ENCODE results near the gene GUCD1.

The GUCD1 gene

DNA sequence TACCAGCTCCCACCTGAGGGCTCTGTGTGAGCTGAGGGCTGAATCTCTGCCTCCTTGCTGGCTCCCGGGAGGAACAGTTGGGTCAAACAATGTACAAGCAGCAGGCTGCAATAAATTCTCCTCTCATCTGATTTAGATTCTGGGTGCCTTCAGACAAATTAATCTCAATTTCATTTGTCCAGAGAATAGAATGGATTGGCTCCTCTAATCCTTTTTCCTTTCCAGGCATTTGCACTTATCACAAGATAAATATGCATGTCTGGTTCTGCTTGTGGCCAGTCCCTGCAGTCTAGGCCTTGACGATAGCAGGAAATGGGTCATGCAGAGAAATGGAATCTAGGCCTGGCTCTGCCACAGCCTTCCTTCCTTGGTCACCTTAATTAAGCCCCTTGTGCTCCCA is 31.1 kb downstream of the GUCD1 start:
- no peak for DNase-seq

DNA sequence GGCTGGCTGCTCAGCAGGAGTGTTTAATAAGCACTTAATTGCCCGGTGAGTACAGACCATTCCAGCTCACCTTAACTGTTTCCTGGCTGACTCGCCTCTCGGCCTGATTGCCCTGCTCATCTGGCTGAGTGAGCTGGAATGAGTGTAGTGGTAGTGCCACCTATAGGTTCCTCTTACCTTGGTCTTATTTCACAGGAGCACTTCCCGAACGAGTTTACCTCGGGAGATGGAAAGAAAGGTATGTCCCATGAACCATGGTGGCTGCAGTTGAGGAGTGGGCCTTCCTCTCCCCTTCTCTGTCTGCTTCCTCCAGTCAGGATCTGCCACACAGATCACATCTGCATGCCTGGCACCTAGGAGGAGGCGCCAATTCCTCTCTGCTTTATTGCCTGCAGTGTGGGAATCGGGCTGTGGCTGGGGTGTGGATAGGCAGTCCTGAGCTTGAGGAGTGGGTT is 33.1 kb downstream of the GUCD1 start:
- no peak for DNase-seq

DNA sequence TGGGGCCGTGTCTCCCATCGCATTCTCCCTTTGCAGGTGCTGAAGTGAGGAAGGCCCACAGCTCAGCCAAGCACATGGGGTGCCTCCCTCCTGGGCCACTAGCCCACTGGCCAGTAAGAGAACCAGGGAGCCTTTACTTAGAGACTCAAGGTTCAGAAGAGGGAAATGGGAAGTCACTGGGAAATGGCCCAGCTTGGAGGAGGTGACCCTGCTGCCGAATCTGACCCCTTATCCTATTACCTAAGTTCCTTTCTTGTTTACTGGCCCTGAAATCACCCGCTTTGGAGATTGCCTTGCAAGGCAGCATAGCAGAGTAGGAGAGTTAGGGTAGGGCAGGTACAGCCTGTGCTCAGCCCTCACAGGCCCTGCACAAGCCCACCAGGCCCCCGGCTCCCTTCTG is 35.4 kb downstream of the GUCD1 start:
- DNase-seq, result peak; percentile 40 to 53

DNA sequence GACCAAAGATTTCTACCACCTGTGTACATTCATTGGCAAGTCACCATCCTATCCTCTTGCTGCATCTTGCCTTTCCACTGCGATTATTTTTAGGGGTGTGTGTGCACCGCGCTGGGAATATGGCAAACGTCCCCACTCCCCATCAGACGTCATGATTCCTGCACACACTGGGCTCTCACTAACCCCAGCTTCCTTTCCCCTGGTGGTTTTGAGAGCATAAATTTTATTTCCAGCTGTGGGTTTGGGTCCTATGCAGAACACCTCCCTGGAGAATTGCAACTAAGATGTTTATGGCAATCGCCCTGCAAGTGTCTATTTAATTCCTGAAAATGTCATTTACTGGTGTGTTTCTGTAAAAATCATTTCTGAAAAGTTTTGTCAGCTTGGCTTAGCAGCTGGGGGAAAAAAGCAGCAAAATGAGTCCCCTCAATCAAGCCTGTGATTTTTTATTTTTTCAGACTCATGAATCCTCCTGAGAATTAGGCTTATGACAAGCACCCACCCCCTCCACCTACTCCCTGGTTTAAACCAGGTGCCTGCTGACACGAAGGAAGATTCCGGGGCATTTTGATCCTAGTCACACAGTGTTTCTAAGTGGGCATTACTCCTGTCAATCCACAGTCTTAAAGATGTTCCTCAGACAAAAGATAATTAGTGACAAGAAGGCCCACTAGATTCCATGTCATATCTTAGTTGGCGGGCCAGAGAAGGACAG is 36.0 kb downstream of the GUCD1 start:
- no peak for DNase-seq

- no peak for DNase-seq
Measured at GRCh38 chr22:24518228-24518627, 36.7 kb downstream of the GUCD1 start.

- DNase-seq, result no peak
Measured at GRCh38 chr22:24517446-24517845, 37.5 kb downstream of the GUCD1 start.

DNA sequence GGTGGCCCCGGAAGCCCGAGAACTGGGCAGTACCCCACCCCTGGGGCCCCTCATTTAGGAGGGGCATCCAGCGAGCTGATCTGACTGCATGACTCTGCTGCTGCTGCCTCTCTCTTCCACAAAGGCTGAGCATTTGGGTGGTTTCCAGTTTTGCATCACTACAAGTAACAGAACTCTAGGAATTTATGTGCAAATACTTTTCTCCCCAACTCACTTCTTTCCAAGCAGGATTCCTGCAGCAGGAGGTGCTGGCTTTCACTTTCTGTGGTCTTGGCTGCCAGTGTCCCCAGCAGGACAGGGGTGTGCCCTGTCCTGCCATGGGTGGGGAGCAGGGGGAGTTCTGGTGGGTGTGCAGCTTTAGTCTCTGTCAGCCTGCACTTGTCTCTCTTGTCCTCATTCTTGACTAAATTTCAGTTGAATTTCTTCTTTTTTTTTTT is 38.6 kb downstream of the GUCD1 start:
- peak; percentile 92 to 93 for DNase-seq

DNA sequence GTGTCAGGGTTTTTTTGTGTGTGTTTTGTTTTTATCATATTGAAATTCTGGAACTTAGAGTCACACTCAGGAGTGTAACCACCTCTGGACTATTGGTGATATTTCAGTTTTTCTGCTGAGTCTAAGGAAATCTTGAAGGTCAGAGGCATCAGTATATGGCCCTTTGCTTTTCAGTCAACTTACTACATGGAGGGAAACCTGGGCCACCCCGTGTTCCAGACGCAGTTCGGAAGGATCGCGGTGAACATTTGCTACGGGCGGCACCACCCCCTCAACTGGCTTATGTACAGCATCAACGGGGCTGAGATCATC is 40.0 kb downstream of the GUCD1 start:
- no peak for DNase-seq

- peak; percentile 90 to 92 for DNase-seq
Measured at GRCh38 chr22:24514241-24515026, 40.5 kb downstream of the GUCD1 start.

- peak in 1 of 2 donors; percentile 41 for DNase-seq
Measured at GRCh38 chr22:24513378-24514240, 41.3 kb downstream of the GUCD1 start.

GRCh38 chr22:24512043-24512442 is 42.9 kb downstream of the GUCD1 start:
- DNase-seq, result peak; percentile 84 to 94

DNA sequence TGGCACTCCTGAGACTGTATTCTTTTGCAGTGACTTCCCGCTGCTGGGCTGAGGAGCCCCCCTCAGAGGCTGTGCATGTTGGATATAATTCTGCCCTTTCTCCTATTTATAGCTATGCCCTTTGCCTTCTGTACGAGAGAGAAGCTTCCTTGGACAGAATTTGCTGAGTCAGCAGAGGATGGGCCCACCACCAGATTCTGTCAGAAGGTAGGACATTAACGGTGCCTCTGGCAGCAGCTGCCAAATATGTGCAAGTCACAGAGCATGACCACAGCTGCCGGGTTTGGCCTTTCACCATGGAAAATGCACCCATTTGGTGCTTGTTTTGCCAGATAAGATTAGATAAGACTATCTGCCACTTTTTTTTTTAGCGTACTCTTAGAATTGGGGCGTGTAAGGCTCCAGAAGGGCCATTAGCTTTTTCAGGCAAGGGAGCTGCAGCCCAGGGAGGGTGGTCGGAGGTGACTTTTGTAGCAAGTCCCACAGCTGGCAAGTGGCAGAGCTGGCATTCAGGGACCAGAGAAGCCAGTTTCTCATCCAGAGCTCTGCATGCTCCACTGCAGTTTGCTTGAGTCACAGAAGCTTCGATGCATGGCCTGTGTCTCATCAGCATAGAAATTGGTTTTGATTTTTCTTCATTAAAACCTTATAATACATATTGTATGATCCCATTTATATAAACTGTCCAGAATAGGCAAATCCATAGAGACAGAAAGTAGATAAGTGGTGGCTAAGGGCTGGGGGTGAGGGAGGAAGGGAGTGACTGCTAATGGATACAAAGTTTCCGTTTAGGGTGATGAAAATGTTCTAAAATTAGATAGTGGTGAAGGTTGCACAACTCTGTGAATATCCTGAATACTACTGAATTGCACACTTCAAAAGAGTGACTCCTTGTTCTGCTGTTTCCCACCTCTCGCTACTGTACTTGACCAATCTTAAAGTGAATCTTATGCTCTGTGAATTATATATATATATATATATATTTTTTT is 44.0 kb downstream of the GUCD1 start:
- peak; percentile 96 to 97 for DNase-seq

DNA sequence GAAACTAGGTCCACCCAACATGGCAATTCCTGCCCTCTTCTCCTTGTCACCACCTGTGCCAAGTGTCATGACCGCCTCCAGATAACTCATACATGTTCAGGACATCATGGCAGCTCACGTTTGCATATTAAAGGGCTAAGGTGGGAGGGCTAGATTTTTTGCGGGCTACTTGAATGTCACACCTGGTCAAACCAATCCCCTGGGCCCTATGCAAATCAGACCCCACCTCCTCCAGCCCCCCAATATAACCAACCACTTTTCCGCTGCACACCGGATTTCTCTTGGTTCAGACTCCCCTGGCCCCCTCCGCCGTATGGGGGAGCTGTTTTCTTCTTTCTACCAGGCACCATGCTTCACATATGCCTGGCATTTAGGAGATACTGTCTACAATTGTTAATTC is 47.2 kb downstream of the GUCD1 start:
- no peak for DNase-seq

DNA sequence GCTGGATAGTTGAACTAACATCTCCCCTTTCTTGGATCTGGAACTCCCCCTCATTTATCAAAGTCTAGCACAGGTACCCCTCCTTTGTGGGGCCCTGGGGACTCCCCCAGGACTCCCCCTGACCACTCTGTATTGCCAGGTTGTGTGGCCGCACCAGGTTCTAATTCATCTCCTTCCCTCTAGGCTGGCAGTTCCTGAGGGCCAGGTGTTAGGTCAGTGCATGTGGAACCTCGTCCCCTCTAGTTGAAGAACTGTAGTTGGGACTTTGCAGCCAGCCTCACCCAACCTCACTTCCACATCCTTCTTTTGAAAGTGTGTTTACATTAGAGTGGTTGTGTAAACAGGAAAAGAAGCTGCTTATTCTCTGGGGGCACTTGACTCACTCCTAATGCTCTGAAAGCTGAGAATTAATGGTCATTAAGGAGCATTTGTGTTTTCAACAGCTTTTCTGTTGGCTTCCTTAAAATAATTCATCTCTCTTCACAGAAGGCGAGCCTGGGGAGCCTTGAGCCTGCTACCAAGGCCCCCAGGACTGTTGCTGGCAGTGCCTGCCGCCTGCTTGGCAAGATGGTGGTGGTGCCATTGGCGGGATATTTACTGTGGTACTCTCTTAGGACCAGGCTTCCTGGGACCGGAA is 48.0 kb downstream of the GUCD1 start:
- DNase-seq, result peak; percentile 63 to 67

GRCh38 chr22:24504956-24505736 is 49.8 kb downstream of the GUCD1 start:
- DNase-seq, result peak; percentile 69 to 78

DNA sequence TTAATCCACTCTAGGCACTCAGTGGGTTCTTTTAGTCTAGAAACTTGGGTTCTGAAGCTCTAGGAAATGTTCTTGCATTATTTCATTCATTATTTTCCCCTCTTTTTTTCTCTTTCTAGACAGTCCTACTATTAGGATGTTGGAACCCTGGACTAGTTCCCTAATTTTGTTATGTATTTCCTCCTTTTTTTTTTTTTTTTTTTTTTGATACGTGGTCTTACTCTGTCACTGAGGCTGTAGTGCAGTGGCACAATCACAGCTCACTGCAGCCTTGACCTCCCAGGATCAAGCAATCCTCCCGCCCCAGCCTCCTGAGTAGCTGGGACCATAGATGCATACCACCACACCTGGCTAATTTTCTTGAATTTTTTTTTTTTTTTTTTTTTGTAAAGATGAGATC is 50.4 kb downstream of the GUCD1 start:
- peak; percentile 48 to 62 for DNase-seq

DNA sequence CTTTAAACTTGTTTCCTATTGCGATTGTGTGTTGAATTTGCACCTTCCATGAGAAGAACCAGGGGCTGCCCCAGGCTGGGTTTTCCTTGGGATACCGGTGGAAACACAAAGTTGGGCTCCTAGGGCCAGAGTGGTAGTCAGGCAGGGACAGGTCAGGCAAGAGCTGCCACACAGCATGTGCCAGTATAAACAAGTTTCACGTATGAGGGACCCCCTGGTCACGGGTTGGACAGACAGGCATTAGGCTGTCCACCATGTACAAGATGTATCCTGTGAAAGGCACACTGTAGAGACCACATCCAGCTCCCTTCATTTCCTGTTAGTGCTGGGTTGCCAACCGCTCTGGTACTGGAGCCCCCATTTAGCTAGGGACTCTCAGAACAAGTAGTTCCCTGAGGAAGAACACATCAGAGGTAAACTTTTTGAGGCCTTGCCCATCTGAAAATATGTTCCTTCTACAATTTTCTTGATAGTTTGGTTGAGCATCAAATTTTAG is 51.0 kb downstream of the GUCD1 start:
- DNase-seq, result peak in 1 of 2 donors; percentile 28

DNA sequence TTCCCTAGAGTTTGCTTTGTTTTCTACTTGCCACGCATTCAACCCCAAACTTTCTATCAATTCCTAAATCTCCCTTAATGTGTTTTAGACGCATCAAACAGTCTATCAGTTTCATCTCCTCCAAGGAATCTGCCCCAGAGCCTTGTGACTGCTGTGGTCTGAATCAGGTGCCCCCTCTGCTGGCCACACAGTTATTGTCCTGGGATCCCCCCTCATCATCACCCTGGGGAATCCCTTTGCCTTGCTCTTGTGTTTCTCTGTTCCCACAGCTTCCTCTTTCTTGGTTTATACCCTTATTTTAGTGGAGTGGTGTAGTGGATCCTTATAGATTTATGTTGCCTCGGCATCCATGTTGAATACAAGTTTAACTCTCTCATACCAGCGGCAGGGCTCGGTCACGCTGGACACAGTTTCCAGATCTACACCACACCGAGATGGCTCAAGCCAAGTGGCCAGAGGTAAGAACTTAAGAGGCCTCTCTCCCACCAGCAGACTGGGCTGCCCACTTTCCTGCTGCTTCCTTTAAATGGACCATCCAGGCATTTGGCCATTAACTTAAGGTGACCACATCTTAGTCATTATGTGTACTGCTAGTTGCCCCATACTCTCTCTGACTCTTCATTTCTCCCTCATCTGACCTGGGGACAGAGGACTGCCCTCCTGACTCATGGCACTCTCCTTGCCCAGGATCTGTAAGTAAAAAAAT is 51.6 kb downstream of the GUCD1 start:
- DNase-seq, result peak; percentile 94 to 97

DNA sequence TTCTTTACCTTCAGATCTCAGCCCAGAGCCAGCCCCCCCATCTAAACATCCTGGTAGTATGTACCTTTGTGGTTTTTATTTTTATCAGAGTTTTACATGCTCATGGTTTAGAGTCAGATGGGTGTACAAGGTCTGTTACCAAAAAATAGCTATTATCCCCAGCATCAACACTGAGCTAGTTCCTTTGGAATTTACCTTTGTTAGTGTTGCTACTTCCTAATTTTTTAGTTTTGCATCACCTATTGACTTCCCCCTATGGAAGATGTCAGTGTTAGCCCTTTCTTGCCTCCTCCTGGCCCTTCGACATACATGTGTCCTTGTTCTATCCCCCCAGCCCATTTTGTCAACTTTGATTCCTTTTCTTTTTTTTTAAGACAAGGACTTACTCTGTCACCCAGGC is 52.4 kb downstream of the GUCD1 start:
- peak in 1 of 2 donors; percentile 23 for DNase-seq

DNA sequence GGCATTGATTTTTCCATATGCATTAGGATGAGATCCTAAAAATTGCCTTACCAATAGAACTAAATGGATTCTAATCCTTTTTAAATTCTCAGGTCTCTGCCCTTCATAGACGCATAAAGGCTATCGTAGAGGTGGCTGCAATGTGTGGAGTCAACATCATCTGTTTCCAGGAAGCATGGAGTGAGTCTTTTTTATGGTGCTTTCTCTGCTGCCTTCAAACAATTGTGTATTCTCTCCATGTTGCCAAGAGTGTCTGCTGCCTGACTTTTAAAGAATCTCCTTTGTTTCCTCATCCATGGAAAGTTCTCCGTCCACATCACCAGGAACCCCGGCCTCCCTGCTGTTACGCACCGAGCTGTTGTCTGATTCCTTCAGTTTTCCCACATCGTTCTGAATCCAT is 52.9 kb downstream of the GUCD1 start:
- DNase-seq, result no peak
